ENCODE measurements around the gene MPRIP. TPM values are rescaled to one million over a fixed set of nuclear protein-coding genes. Genes with fewer than 3 reads are reported as not detected.

The MPRIP gene
- total and polyA plus RNA-seq, 8 donors = 80.2 to 518 (median 190) TPM

DNA sequence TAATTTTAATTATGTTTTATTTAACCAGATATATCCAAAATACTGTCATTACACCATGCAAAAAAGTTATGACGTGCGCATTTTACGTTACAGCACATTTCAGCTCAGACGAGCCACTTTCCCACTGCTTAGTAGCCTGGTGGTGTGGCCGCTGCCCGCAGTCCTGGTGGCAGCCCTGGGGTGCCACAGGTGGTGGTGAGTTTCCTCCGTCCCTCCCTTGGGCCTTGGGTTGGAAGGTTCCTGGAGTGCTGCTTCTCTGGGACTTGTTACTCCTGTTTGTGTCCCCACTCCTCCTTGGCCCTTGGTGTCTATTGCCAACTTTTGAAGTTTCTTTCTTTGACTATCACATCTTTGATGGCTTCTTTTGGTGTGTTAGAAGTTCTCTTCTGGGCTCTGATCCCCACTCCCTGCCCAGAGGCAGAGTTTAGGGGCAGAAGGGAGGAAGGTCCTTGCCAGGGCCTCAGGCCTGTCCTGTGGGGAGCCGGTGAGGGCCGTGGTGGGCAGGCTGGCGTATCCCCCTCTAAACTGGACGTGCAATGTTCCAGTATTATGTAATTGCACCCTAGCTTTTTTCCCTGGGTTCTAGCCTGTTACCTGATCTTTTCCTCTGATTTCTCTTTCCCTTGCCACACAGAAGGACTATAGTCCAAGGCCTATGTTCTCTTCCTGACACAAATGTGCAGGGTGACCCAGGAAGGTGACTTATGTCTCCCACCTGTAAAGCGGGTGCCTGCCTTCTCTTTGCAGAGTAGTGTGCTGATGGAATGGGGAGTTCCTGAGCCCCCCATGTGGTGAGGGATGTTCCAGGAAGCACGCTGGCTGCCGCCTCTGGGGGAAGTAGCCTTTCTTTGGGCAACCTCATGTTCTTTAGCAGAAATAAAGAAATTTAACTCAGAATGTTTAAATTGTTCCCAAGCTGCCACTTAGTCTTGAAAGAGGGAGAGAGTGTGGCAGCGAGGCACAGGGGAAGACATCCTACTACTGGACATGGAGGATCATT, 8.4 kb downstream of the MPRIP start:
- H3K9me3 ChIP-seq = no peaks in the 10 kb centered on the region
- peaks cover 68 to 96% (median 79%) of the 10 kb centered on the region in 4 donors for H3K4me1 ChIP-seq
- DNase-seq = peak in 1 of 2 donors; percentile 19
- TF ChIP-seq POLR2A (IDR thresholded peaks at IDR 0.05) (no peak), POLR2AphosphoS5 (IDR thresholded peaks at IDR 0.05) (no peak), EP300 (IDR thresholded peaks at IDR 0.05) (no peak)
- TF ChIP-seq, protein P1, sequence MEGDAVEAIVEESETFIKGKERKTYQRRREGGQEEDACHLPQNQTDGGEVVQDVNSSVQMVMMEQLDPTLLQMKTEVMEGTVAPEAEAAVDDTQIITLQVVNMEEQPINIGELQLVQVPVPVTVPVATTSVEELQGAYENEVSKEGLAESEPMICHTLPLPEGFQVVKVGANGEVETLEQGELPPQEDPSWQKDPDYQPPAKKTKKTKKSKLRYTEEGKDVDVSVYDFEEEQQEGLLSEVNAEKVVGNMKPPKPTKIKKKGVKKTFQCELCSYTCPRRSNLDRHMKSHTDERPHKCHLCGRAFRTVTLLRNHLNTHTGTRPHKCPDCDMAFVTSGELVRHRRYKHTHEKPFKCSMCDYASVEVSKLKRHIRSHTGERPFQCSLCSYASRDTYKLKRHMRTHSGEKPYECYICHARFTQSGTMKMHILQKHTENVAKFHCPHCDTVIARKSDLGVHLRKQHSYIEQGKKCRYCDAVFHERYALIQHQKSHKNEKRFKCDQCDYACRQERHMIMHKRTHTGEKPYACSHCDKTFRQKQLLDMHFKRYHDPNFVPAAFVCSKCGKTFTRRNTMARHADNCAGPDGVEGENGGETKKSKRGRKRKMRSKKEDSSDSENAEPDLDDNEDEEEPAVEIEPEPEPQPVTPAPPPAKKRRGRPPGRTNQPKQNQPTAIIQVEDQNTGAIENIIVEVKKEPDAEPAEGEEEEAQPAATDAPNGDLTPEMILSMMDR (IDR thresholded peaks at IDR 0.05) = no peak
- H3K4me3 ChIP-seq = no peak overlapping the region
- WGBS, 5 donors = 91 to 93% (median 91%) methylated on average over 15 of the region's 15 CpGs
- peak overlapping the region; percentile 75 to 92 (median 85) for H3K27ac ChIP-seq
- no peaks in the 10 kb centered on the region for H3K27me3 ChIP-seq
- peaks cover 0 to 5% (median 0%) of the 10 kb centered on the region in 4 donors for H3K36me3 ChIP-seq
- intact Hi-C loops (cut with DNase I; ENCODE audit: low total_unique reads) = no loop called here

DNA sequence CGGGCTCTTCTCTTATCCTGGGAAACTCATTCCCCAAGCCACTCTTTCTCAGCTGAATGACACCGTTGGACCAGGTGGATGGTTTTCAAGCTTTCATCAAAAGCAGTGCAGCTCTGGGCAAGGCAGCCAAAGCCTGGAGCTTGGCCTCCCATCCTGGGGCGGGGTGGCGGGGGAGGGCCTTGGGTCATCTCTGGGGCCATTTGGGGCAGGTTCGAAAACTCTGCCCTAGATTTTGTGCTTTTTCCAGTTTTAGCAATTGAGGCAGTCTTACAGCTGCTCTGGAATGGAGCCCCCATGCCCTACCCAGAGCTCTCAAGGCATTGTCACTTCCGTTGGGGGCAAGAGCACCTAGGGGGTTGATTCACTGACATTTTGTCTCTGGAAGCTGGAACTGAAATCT, 9.1 kb downstream of the MPRIP start:
- H3K27ac ChIP-seq = peak overlapping the region; percentile 75 to 92 (median 85)
- TF ChIP-seq POLR2AphosphoS5 (IDR thresholded peaks at IDR 0.05) (no peak), EP300 (IDR thresholded peaks at IDR 0.05) (no peak), POLR2A (IDR thresholded peaks at IDR 0.05) (no peak)
- TF ChIP-seq, protein P1 (IDR thresholded peaks at IDR 0.05) = no peak
- no peaks in the 10 kb centered on the region for H3K9me3 ChIP-seq
- intact Hi-C loops (cut with DNase I; ENCODE audit: low total_unique reads) = no loop called here
- peak in 1 of 2 donors; percentile 14 for DNase-seq
- H3K4me3 ChIP-seq = peak overlapping the region in 1 of 4 donors; percentile 10
- WGBS, 5 donors = 73 to 82% (median 79%) methylated on average over 5 to 6 of the region's 6 CpGs
- H3K27me3 ChIP-seq = no peaks in the 10 kb centered on the region
- peaks cover 69 to 96% (median 79%) of the 10 kb centered on the region in 4 donors for H3K4me1 ChIP-seq
- H3K36me3 ChIP-seq = peaks cover 0 to 5% (median 0%) of the 10 kb centered on the region in 4 donors

DNA sequence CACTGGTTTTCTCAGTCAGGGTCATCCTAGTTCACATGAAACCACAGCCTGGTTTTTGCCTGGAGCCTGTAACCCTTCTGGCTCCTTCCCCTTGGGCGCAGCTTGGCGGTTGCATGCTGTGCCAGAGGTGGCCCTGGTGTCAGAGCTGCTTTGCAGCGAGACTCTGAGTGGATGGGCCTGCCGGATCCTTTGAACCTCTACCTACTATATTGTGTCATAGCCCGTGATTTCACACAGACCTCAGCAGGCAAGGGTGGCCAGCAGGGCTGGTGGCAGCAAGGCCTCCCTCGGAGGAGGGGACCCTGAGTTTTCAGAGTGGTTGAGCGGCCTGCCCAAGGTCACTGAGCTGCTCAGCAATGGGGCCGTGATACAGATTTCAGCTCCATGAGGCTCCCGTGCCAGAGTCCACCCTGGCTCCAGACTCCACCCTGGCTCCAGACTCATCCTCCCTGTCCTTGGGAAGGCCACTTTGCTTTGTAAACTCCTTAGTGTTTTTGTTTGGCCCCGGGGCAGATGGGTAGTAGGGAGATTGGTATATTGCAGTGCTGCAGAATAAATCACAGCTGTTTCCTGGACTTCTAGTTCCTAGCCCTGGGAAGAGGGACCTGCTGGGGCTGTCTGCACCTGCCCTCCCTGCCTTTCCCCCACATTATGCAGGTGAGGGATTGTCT, 9.7 kb downstream of the MPRIP start:
- TF ChIP-seq EP300 (IDR thresholded peaks at IDR 0.05) (no peak), POLR2AphosphoS5 (IDR thresholded peaks at IDR 0.05) (no peak), POLR2A (IDR thresholded peaks at IDR 0.05) (no peak)
- TF ChIP-seq, protein P1 (IDR thresholded peaks at IDR 0.05) = no peak
- Histone ChIP-seq H3K36me3 (peaks cover 0 to 5% (median under 1%) of the 10 kb centered on the region in 4 donors), H3K27me3 (no peaks in the 10 kb centered on the region), H3K9me3 (no peaks in the 10 kb centered on the region), H3K4me3 (peak overlapping the region in 1 of 4 donors; percentile 10), H3K4me1 (peaks cover 64 to 96% (median 79%) of the 10 kb centered on the region in 4 donors), H3K27ac (peak overlapping the region; percentile 75 to 92 (median 85))
- 25 to 47% (median 38%) methylated on average over 9 to 10 of the region's 10 CpGs for WGBS, 5 donors
- DNase-seq = peak in 1 of 2 donors; percentile 43
- intact Hi-C loops (cut with DNase I; ENCODE audit: low total_unique reads) = no loop called here
